DMS114 treated with DMSO at 0.1 percent for 48 hours (cell line): ENCODE measurements around the gene ZNF683.
"Not testable (repeated sequence)": the region's sequence is repeated elsewhere in the genome, so short reads cannot be mapped to it uniquely, and the experiment has no call there.

Source experiments
- DNase-seq: peaks from one replicate; lab custom pipeline; 2025; ENCODE audit not compliant: unreplicated experiment; lab: John Stamatoyannopoulos, UW

The ZNF683 gene

DNA sequence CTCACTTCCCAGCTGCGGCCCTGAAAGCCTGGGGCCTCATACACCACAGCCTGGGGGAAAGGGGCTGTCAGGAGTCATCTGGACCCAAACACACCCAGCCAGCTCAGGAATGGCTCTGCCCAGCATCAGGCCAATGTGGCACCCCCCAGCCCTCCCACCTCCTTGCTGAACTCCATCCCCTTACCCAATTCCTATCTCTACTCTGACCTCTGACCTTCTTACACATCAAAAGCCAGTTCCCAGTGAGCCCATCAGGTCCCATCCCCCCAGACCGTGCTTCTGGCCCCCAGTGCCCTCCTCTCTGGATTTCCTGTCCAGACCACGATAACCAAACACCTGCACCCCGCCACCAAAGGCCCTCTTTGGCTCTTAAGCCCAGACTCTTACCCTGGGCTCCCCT, 34.9 kb downstream of the ZNF683 start:
- DNase-seq: no peak

DNA sequence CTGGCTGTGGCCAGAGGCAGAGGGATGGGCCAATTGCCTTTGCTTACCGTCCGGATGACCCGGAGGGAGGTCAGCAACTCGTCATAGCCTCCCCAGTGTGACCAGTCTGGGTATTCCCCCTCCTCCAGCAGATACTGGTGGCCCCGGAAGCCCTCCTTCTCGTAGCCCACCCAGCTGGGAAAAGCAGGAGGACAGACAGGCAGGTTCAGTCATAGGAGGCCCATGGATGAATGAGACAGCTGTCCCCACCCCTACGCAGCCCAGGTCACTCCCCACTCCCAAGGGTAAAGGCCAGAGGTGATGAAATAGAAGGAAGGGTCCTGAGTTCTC, 35.4 kb downstream of the ZNF683 start:
- no peak for DNase-seq

DNA sequence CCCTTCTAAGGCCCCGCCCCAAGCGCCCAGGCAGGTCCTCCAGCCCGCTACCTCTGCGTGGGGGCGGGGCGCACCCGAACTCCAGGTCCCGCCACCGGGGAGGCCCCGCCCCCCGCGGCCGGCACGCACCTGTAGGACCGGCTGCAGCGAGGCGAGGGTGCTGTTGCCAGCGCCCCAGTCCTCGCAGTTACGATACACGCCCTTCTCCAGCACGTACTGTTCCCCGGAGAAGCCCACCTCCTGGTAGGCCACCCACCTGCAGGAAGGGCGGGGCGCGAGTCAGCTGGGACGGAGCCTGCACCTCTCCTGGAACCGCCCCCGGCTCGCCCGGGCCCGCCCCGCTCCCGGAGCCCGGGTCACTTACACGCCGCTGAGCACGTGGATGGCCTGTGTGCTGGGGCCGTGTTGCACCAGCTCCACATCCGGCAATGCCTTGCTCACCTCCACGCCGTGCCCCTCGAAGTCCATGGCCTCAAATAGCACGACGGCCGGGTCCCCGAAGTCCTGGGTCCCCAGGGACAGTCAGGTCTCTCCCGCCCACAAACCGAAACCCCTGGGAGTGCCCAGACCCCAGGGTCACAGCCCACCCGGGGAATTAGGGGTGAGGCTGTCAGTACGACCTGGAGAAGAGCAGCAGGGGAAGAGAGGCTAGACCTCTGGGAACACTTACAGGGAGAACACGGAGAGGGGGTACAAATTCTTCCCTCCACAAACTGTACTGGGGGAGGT, 35.9 kb downstream of the ZNF683 start:
- DNase-seq: no peak

DNA sequence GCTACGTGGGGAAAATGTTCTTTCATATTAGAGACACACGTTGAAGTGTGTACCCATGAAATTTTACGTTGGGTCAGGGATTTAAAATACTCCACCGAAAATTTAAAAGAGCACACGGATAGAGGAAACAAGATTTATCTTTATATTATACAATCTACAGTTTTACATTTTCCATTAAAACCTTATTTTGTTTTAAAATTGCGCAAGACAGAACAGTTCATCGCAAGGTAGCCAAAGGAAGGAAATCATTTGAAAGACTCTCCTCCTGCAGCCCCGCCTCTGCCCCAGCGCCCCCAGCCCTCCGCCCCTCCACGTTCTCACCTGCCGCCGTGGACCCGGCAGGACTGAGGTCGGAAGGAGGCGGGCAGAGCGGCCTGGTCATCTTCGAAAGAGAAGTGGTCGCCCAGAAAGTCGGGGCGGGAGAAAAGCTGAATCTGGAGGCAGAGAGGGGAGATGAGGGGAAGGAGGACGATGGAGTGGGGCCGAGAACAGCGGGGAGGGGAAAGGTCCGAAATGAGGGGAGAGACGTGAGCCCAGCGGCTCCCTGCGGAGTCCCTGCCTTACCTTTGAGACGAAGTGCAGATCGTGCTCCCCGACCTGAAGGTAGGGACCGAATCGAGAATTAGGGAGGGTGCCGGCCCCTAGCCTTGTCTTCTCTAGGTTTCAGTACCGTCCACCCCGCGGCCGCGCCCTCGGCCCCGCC, 36.6 kb downstream of the ZNF683 start:
- DNase-seq: peak; percentile 29

DNA sequence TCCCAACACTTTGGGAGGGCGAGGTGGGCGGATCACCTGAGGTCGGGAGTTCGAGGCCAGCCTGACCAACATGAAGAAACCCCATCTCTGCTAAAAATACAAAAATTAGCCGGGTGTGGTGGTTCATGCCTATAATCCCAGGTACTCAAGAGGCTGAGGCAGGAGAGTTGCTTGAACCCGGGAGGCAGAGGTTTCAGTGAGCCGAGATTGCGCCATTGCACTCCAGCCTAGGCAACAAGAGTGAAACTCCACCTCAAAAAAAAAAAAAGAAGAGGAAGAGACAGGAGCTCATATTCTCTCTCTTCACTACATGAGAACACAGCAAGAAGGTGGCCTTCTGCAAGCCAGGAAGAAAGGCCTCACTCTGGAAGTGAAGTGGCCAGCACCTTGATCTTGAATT, 39.2 kb downstream of the ZNF683 start:
- not testable (repeated sequence) for DNase-seq

DNA sequence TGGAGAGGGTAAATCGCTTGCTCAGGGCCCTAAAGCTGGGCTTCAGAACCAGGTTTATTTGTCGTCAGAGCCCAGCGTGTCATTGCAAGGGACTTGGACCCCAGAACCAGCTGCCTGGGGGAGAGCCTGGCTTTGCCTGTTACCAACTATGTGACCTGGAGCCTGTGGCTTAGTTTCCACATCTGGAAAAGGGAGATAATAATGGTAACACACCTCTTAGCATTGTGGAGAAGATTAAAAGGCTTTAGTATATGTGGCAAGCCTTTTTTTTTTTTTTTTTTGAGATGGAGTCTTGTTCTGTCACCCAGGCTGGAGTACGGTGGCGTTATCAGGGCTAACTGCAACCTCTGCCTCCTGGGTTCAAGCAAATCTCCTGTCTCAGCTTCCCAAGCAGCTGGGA, 42.3 kb downstream of the ZNF683 start:
- no peak for DNase-seq

DNA sequence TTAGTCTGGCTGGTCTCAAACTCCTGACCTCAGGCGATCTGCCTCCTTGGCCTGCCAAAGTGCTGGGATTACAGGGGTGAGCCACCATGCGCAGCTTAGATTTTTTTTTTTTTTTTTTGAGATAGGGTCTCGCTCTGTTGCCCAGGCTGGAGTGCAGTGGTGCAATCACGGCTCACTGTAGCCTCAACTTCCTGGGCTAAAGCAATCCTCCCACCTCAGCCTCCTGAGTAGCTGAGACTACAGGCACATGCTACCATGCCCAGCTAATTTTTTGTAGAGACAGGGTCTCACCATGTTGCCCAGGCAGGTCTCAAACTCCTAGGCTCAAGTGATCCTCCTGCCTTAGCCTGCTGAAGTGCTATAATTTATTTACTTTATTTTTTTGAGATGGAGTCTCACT, 43.2 kb downstream of the ZNF683 start:
- DNase-seq: not testable (repeated sequence)

DNA sequence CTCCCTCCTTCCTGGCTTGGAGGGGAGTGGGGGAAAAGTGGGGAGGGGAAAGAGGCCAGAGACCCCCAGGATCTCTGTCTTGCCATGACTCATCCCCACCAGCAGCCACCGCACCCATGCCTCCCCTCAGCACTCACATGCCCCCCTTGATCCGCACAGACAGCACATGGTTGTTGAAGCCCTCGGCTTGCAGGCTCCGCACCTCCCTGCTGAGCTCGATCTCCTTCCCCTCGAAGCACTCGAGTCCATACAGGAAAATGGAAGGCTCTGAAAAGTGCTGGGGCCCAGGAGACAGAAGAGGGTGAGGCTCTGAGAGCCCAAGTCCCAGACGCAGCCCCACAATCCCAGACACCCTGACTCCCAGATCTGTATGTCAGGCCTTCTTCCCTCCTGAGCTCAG, 44.0 kb downstream of the ZNF683 start:
- no peak for DNase-seq

DNA sequence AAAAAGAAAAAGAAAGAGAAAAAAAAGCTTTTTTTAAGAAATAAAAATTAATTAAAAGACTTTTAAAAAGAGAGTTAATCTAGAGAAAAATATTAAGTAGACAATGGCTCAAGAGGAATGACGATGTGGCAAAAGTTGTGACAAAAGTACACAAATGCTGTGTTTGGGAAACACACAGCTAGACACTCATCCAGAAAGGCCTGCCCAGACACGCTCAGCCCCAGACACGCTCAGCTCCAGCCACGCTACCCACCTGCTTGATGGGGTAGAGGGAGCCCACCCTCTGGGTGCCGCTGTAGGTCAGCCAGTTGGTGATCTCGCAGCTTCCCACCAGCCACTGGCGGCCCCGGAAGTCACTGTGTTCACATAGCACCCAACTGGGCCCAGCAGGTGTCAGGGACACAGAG, 44.6 kb downstream of the ZNF683 start:
- no peak for DNase-seq

DNA sequence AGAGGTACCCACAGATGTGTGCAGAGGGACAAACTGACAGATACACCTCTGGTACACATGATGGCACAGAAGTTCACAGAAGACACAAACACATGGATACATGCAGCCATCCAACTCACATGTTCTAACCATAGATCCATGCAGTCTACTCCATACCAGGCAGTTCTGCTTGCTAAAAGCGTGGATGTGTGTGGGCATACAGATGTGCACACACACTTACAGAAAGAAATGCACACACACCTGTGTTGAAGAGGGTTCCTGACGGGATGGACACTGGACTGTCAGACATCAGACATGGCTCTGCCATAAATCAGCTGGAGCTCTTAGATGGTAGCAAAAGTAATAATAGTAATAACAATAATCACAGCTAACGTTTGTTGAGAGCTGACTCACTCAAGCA, 48.0 kb downstream of the ZNF683 start:
- no peak for DNase-seq

DNA sequence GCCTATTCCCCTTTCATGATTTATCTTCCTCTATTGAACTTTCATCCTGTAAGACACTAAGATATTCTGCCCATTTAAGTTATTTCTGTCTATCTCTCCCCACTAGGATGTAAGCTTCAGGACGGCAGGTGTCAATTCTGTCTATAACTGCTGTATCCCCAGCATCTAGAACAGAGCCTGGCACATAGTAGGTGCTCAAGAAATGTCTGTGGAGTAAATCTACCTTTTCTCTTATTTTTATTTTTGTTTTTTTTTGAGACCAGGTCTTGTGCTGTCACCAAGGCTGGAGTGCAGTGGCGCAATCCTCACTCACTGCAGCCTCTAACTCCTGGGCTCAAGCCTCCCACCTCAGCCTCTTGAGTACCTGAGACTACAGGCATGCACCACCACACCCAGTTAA, 49.2 kb downstream of the ZNF683 start:
- no peak for DNase-seq

DNA sequence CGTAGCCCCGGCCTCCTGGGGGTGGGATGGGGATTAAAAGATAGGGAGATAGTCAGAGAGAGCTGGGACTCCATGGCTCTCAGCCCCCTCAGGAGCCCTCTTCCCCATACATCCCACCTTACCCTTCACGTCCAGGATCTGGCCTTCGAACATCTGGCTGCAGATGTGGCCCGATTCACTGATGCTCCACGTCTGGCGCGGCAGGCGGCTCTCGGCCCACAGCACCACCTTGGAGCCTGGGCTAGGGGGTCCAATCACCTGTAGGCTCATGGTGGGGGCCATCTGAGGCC, 50.6 kb downstream of the ZNF683 start:
- no peak for DNase-seq

DNA sequence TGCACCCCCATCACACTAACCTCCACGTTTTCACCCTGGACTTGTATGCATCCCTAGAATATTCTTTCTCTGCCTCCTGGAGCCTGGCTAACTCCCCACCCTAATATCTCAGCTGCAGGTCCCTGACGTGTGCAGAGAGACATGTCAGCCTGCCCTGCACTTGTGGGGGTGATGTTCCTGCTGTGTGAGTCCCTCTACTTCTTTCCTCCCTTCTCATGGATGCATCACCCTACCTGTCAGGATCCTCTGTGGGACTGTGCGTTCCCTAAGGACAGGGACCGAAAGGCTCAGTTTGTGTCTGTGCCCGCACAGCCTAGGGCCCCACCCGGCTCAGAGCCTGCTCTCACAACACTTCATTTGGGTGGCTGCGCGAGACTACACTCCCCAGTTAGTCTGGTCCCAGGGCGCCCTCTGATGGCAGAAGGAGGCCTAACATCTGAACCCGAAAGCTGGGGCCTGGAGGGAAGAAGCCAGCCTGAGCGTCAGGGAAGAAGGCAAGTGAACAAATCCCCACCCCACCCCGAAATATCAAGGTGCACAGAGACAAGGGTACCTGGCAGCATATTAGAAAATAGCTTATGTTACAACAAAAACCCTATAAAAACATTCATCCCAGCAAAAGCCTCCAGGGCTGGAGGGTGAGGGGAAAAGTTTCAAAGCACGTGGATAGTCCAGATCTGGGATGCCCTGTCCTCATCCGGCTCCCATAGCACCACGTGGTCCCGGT, 51.1 kb downstream of the ZNF683 start:
- DNase-seq: peak; percentile 66

DNA sequence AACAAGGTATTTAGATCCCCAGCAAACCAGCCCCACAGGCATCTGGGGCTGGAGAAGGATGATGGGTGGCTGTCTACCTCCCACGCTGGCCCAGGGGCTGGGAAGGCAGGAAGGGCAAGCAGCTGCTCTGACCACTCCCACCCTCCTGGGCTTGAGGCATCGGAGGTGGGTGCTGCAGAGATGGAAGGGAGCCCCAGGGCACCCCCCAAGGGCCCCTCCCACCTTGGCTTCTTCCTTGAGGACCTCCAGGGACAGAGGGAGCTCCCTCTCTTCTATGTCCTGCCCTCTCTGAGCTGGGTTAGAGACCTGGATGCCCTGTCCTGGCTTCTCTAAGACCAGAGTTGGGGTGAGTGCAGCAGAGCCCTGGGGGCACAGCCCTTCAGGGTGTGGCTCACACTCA, 51.7 kb downstream of the ZNF683 start:
- no peak for DNase-seq

DNA sequence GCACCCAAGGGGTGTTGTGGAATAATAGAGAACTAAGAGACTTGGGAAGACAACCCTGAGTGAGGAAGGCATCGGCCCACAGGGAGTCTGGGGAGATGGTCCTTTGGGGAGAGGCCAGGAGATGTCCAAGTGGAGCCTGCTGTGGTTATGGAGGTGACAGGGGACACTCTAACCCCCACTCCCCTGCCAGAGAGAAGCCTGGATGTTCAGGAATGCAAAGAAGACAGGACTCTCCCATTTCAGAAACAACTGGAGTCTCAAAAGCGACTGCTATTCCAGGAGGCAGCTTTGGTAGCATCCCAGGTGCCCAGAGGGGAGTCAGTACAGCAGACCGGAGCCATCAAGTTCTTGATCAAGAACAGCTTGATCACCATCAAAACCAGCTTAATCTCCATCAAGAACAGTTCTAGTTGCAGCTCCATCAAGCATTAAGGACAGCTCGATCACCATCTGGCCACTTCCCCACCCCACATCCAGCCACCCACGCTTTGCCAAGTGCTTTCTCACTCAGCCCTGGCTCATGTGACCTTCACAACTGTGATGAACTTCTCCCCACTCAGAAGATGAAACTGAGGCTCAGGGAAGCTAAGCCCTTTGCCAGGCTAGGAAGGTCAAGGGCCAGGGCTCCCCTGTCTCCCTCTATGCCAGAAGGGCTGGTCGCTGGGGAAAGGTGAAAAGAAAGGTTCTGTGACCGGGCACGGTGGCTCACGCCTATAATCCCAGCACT, 54.0 kb downstream of the ZNF683 start:
- no peak for DNase-seq

DNA sequence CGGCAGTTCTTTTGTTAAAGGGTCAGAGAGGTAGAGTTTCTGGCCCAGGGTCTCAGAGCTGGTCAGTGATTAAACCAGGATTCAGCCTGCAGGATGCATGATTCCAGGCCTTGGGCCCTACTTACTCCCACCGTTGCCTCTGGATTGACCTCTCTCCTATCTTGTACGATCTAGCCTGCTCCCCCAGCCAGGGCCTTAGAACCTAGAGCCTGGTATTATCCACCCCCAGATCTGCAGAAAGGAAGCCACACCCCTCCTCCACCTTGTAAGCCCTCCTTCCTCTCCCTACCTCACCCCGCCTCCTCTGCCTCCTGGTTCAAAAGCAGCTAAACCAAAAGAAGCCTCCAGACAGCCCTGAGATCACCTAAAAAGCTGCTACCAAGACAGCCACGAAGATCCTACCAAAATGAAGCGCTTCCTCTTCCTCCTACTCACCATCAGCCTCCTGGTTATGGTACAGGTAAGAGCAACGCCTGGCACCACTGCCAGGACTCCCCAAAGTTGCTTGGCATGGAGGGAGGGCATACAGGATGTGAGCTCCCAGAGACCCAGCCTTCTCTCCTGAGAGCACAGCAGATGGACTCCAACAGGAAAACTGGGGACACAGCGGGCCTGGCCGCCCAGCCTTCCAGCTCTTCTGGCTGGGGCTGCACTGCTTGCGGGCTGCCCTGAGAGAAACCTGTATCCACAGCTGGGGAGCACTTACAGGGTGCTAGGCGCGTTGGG, 54.8 kb downstream of the ZNF683 start, which contains the start of gene CD52:
TSS of gene CD52 (plus strand) at position 347 of the 726 bp plus-strand sequence. CDS start at position 407, 60 bp downstream.
- DNase-seq: no peak

DNA sequence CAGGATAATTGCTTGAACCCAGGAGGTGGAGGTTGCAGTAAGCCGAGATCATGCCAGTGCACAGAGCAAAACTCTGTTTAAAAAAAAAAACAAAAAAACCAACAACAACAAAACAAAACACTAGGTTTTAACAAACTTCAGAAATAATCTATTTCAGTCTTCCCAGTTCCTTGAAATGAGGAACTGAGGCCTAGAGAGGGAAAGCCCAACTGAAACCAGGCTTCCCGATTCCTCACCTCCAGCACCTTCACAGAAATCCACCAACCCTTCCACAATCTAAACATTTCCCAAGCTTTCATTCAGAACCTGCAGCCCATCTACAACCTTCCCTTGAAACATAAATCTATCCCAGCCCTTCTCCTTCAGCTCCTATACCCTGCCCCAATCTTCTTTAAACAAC, 55.4 kb downstream of the ZNF683 start:
- no peak for DNase-seq

DNA sequence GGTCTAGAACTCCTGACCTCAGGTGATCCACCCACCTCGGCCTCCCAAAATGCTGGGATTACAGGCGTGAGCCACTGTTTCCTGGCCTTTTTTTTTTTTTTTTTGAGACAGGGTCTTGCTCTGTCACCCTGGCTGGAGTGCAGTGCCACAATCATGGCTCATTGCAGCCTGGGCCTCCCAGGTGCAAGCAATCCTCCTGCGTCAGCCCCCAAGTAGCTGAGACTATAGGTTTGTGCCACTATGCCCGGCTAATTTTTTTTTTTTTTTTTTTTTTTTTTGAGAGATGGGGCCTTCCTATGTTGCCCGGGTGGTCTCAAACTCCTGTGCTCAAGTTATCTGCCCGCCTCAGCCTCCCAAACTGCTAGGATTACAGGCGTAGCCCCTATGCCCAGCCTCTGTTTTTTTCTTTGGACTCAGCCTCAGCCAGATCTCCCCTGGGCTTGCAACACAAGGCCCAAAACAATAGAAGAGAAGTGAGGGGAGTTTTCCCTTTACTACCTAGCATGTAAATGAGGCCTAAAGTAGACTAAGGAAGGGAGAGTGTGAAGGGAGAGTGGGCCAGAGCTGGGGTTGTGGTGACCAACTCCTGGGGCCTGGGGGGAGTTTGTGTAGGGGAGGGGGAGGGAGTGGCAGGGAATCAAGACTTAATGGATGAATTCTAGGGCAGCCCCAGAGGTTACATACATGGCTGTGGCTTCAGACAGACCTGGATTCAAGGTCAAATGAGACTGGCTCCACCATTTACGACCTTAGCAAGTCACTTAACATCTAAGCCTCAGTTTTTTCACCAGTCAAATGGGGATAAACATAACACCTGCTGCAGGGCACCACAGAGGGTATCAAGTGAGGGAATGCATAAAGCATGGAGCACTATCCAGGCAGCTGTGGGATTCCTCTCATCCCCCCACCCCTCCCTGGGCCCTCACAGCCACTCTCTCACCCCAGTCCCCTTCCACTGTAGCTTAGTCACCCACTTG, 56.4 kb downstream of the ZNF683 start:
- DNase-seq: no peak

DNA sequence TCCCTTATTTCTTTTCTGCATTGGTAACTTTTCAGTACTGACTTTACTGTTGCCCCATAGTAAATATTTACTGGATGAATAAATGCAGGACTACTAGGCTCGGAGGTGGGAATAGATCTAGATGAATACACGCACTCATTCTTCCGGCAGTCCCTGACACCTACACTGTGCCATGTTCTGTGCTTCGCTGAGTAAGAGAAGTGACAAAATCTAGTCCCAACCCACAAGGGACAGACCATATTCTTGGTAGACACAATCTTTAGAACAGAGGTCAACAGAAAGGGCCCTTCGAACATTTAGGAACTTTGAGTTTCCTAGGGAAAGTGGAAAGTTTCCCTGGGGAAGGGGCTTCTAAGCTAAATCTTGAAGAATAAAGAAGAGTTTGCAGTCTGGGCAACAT, 58.0 kb downstream of the ZNF683 start:
- no peak for DNase-seq
